ENCODE results near the gene XPO6. TPM values are rescaled to one million over a fixed set of nuclear protein-coding genes. Genes with fewer than 3 reads are reported as not detected.

The XPO6 gene
- total RNA-seq, 3 donors from 2014 or later = 291 to 305 (median 303) TPM

- peaks cover 2% of the 10 kb centered on the region for H3K4me1 Mint-ChIP-seq (ENCODE audit: low read depth)
- no peaks in the 10 kb centered on the region for H3K9me3 Mint-ChIP-seq
- H3K27me3 Mint-ChIP-seq (ENCODE audit: low read depth) = no peaks in the 10 kb centered on the region
- H3K4me3 Mint-ChIP-seq = no peak overlapping the region
- DNase-seq (no peak), ATAC-seq (no peak)
- H3K36me3 Mint-ChIP-seq (ENCODE audit: insufficient read depth) = peaks cover 56% of the 10 kb centered on the region
These were observed 112.5 kb downstream of the XPO6 start for GRCh38 chr16:28098959-28099945.

- no peak for DNase-seq
- no peak for ATAC-seq
- peaks cover 48% of the 10 kb centered on the region for H3K36me3 Mint-ChIP-seq (ENCODE audit: insufficient read depth)
- H3K27me3 Mint-ChIP-seq (ENCODE audit: low read depth) = no peaks in the 10 kb centered on the region
- H3K9me3 Mint-ChIP-seq = no peaks in the 10 kb centered on the region
- H3K4me3 Mint-ChIP-seq = no peak overlapping the region
- peaks cover 2% of the 10 kb centered on the region for H3K4me1 Mint-ChIP-seq (ENCODE audit: low read depth)
These were observed 113.4 kb downstream of the XPO6 start for GRCh38 chr16:28098171-28098958.

- Mint-ChIP-seq H3K36me3 (ENCODE audit: insufficient read depth) (peaks cover 40% of the 10 kb centered on the region), H3K4me3 (no peak overlapping the region), H3K4me1 (ENCODE audit: low read depth) (peaks cover 2% of the 10 kb centered on the region), H3K27me3 (ENCODE audit: low read depth) (no peaks in the 10 kb centered on the region), H3K9me3 (no peaks in the 10 kb centered on the region)
- DNase-seq = no peak
- no peak for ATAC-seq
These were observed 114.5 kb downstream of the XPO6 start for GRCh38 chr16:28096983-28097899.

GRCh38 chr16:28093385-28093725 is 118.4 kb downstream of the XPO6 start:
- Mint-ChIP-seq H3K9me3 (no peaks in the 10 kb centered on the region), H3K4me1 (ENCODE audit: low read depth) (peaks cover 2% of the 10 kb centered on the region), H3K4me3 (no peak overlapping the region), H3K27me3 (ENCODE audit: low read depth) (no peaks in the 10 kb centered on the region), H3K36me3 (ENCODE audit: insufficient read depth) (peaks cover 15% of the 10 kb centered on the region)
- no peak for DNase-seq
- no peak for ATAC-seq

- no peaks in the 10 kb centered on the region for H3K27me3 Mint-ChIP-seq (ENCODE audit: low read depth)
- no peaks in the 10 kb centered on the region for H3K9me3 Mint-ChIP-seq
- H3K4me1 Mint-ChIP-seq (ENCODE audit: low read depth) = peaks cover 2% of the 10 kb centered on the region
- H3K4me3 Mint-ChIP-seq = no peak overlapping the region
- ATAC-seq = no peak
- H3K36me3 Mint-ChIP-seq (ENCODE audit: insufficient read depth) = peaks cover 10% of the 10 kb centered on the region
- DNase-seq = no peak
These were observed 118.9 kb downstream of the XPO6 start for GRCh38 chr16:28092721-28093384.

- no peak for DNase-seq
- no peak overlapping the region for H3K4me3 Mint-ChIP-seq
- H3K27me3 Mint-ChIP-seq (ENCODE audit: low read depth) = no peaks in the 10 kb centered on the region
- no peaks in the 10 kb centered on the region for H3K9me3 Mint-ChIP-seq
- H3K36me3 Mint-ChIP-seq (ENCODE audit: insufficient read depth) = peaks cover 1% of the 10 kb centered on the region
- H3K4me1 Mint-ChIP-seq (ENCODE audit: low read depth) = no peaks in the 10 kb centered on the region
- no peak for ATAC-seq
These were observed 120.1 kb downstream of the XPO6 start for GRCh38 chr16:28091656-28092055.

- H3K9me3 Mint-ChIP-seq = no peaks in the 10 kb centered on the region
- ATAC-seq (no peak), DNase-seq (no peak)
- H3K4me1 Mint-ChIP-seq (ENCODE audit: low read depth) = no peaks in the 10 kb centered on the region
- no peaks in the 10 kb centered on the region for H3K27me3 Mint-ChIP-seq (ENCODE audit: low read depth)
- no peaks in the 10 kb centered on the region for H3K36me3 Mint-ChIP-seq (ENCODE audit: insufficient read depth)
- no peak overlapping the region for H3K4me3 Mint-ChIP-seq
These were observed 121.0 kb downstream of the XPO6 start for GRCh38 chr16:28090646-28091377.

- Mint-ChIP-seq H3K4me3 (no peak overlapping the region), H3K27me3 (ENCODE audit: low read depth) (no peaks in the 10 kb centered on the region), H3K36me3 (ENCODE audit: insufficient read depth) (no peaks in the 10 kb centered on the region), H3K4me1 (ENCODE audit: low read depth) (no peaks in the 10 kb centered on the region), H3K9me3 (no peaks in the 10 kb centered on the region)
- DNase-seq (no peak), ATAC-seq (no peak)
These were observed 121.8 kb downstream of the XPO6 start for GRCh38 chr16:28089992-28090365.

- H3K9me3 Mint-ChIP-seq = no peaks in the 10 kb centered on the region
- H3K27me3 Mint-ChIP-seq (ENCODE audit: low read depth) = no peaks in the 10 kb centered on the region
These were observed 122.4 kb downstream of the XPO6 start for GRCh38 chr16:28089205-28089991.

GRCh38 chr16:28087675-28088300 is 124.0 kb downstream of the XPO6 start:
- no peaks in the 10 kb centered on the region for H3K36me3 Mint-ChIP-seq (ENCODE audit: insufficient read depth)
- ATAC-seq (no peak), DNase-seq (no peak)
- H3K9me3 Mint-ChIP-seq = no peaks in the 10 kb centered on the region
- H3K4me3 Mint-ChIP-seq = no peak overlapping the region
- H3K4me1 Mint-ChIP-seq (ENCODE audit: low read depth) = no peaks in the 10 kb centered on the region
- no peaks in the 10 kb centered on the region for H3K27me3 Mint-ChIP-seq (ENCODE audit: low read depth)

More at GRCh38 chr16:28089205-28089991, 122.4 kb downstream of the XPO6 start:
- ATAC-seq (no peak), DNase-seq (no peak)
- H3K4me1 Mint-ChIP-seq (ENCODE audit: low read depth) = no peaks in the 10 kb centered on the region
- H3K4me3 Mint-ChIP-seq = no peak overlapping the region
- H3K36me3 Mint-ChIP-seq (ENCODE audit: insufficient read depth) = no peaks in the 10 kb centered on the region

- H3K27me3 Mint-ChIP-seq (ENCODE audit: low read depth) = no peaks in the 10 kb centered on the region
- H3K9me3 Mint-ChIP-seq = no peaks in the 10 kb centered on the region
- DNase-seq = no peak
- H3K4me3 Mint-ChIP-seq = no peak overlapping the region
- ATAC-seq = no peak
- H3K36me3 Mint-ChIP-seq (ENCODE audit: insufficient read depth) = no peaks in the 10 kb centered on the region
- no peaks in the 10 kb centered on the region for H3K4me1 Mint-ChIP-seq (ENCODE audit: low read depth)
These were observed 124.6 kb downstream of the XPO6 start for GRCh38 chr16:28087140-28087660.
